IPS DF 4.7 (cell line): ENCODE measurements around the gene SMCO2.

Experiments used
- DNase-seq: peaks from one replicate; pipeline ENCODE4 v3.0.0-alpha.2; 2013; ENCODE audit warnings: low spot score; ENCODE audit errors: extremely low read depth

The SMCO2 gene

GRCh38 chr12:27499377-27499776 is 52.8 kb downstream of the SMCO2 start:
- DNase-seq = no peak

GRCh38 chr12:27500546-27500945 is 54.0 kb downstream of the SMCO2 start:
- DNase-seq = no peak

DNA sequence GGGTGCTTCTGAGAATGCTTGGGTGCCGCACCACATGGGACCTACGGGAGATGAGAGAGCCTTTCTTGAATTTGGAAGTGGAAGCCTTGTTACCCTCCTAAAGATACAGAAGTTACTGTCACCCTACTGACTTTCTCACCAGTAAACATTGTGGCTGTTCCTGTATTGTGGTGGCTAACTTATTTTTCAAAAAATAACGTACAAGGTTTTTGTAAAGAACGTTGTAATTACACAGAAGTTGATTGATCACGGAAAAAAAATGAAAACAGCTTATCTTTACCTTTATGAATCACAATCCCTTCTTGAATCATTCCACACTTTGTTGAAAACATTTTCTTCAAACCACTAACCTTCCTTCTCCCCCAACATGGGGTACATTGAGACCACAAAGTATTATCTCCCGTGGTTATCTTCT is 55.5 kb downstream of the SMCO2 start:
- no peak for DNase-seq

DNA sequence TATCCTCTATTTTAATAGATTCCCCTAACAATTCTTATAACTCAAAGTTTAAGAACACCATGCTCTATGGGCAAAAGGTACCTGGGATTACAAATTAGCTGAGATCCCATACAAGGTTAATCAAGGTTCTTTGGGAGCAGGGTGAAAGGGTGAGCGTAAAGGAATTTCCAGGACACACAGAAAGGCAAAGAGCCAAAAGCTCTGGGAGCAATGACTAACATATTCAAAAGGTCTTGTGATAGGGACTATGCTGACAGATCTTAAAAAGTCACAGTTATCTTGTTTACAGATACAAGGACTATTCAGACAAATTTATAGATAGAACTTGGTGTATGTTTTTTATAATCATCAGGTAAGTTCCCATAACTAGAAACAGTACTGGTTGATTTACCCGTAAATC is 58.0 kb downstream of the SMCO2 start:
- no peak for DNase-seq

DNA sequence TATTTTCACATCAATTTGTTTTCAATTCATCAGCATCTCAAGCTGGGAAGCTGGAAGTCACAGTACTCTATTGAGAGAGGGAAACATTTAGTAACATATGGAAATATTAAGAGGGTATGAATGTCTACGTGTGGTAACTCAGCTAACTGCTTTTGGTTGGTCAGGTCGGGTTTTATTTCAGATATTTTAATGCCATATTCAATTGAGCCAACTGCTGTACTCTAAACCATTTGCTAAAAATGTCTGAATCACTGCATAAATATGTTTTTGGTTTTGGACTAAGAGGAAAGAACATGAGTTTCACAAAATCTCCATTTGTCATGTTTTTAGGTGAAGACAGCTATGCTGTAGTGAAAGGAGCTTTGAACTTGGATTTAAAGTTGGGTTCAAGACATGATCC is 58.6 kb downstream of the SMCO2 start:
- no peak for DNase-seq

DNA sequence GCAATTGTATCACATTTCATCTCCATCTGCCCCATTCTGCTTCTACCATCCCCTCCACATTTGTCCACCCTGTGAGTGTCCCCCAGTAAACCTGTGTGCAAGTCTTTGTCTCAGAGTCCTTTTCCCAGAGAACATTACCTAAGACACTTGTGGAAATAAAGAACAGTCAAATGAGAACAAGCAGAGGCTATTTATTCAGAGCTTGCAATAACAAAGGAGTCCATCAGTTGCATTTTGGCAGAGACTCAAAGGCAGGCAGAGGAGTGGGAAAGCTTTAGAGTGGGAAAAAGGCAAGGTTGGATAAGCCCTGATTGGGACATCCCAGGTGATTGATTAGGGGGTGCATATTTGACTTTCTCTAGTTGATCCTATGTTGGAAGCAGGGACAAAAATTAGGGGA is 59.2 kb downstream of the SMCO2 start:
- DNase-seq = no peak

DNA sequence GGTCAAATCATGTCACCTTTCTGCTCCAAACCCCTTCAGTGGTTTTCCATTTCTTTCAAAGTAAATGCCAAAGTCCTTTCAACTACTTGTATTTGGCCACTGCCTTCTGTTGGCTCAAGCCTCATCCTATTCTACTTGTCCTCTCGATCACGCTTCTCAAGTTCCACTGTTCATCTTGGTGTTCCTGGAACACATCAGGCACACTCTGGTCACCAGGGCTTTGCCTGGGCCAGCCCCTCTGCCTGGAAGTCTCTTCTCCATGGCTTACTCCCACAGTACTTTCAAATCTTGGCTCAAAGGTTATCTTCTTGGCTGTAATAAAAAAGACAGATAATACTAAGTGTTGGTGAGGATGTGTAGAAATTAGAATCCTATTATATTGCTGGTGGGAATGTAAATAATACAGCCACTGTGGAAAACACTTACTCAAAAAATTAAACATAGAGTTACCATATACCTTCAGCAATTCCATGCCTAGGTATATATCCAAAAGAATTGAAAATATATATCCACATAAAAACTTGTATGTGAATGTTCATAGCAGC is 60.2 kb downstream of the SMCO2 start:
- no peak for DNase-seq

DNA sequence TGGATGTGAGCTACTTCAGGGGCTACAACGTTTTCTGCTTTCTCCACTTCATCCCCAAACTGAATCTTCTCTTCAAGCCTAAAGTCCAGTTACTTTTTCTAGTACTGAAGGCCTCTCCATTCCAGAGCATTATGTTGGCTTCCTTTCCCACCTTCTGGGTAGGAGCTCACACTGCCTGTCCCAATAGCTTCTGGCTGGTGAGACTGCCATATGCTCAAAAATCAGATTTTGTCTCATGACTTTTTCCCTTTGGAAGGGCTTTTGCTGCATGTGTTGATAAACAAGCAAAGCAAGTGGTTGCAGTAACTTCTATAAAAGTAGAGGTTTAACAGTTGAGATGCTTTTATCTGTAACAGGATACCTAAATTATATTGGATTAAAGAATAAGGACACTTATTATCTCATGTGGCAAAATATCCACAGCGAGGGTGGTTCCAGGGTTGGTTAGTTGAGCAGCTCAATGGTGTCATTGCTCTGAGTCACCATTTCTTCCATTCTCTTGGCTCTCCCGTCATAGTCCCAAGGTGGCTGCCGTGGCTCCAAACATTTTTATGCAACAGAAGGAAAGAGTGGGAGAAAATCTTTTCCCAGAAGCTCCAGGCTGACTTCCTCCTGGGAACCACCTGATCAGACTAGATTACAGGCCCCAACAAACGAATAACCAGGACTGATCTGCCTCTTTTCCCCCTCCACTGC is 62.3 kb downstream of the SMCO2 start:
- DNase-seq = no peak

GRCh38 chr12:27511031-27511722 is 64.6 kb downstream of the SMCO2 start:
- no peak for DNase-seq

DNA sequence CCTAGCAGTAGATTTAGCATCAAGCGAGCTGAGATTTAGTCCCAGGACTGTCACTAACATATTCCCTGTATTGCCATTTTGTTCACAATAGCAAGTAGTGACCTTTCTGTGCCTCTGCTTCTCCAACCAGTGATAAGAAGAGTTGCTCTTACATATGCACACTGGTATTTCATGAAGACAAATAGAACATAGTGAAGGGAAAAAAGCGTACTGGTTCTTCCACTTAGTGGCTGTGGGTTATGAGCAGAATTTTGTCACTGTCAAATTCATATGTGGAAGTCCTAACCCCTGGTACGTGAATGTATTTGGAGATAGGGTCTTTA is 65.1 kb downstream of the SMCO2 start:
- DNase-seq = no peak

GRCh38 chr12:27513155-27513824 is 66.8 kb downstream of the SMCO2 start:
- no peak for DNase-seq

GRCh38 chr12:27515671-27516070 is 69.1 kb downstream of the SMCO2 start:
- DNase-seq = no peak

- DNase-seq = no peak
These were observed 70.1 kb downstream of the SMCO2 start for GRCh38 chr12:27516625-27517024.

DNA sequence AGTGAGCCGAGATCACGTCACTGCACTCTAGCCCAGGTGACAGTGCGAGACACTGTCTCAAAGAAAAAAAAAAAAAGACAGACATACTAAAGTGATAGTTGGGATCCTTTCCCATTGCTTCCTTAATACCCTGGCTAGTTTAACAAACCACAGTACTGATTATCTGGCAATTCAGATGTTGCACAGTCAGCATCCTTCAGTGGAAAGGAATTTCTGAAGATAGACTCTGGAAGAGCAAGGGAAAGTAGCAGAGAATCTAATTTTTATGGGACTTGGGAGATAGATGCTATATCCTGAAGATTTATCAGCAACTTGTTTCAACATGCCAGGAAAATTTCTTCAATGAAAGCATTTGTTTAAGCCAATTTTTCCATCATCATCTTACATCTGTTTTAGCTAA is 71.0 kb downstream of the SMCO2 start:
- DNase-seq = no peak

- no peak for DNase-seq
These were observed 71.6 kb downstream of the SMCO2 start for GRCh38 chr12:27517961-27518665.

DNA sequence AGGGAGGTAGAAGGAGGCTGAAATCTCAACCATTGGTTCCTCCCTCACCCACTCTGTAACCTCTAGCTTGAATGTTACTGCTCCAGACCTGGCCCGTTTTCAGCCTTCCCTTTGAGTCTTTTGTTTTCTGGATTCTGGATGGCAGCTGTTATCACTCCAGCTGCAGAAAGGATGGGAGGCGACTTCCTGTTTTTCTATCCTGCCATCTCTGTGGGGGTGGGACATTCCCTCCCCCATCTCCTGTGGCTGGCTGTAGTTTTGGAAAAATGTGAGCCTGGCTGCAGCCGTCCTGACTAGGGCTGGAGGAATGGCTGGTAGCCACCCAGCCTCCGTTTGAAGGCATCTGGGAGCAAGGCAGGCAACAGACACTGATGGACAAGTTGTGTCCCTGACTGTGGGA is 74.5 kb downstream of the SMCO2 start:
- no peak for DNase-seq

GRCh38 chr12:27521981-27522380 is 75.4 kb downstream of the SMCO2 start:
- no peak for DNase-seq

DNA sequence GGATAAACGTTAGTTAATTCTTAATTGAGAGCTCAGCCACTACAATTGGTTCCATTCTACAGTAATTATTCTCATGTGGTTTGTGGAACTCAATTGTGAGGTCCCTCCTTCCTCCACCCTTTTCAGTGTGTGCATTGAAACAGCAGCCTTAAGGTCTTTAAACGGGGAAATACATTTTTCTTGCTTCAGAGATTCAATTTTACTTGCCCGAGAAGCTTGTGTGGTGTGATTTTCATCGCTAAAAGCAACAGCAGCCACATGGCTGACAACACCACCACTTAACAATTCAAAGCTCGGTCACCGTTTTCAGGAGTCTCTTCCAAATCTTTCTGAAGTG is 76.7 kb downstream of the SMCO2 start:
- no peak for DNase-seq

DNA sequence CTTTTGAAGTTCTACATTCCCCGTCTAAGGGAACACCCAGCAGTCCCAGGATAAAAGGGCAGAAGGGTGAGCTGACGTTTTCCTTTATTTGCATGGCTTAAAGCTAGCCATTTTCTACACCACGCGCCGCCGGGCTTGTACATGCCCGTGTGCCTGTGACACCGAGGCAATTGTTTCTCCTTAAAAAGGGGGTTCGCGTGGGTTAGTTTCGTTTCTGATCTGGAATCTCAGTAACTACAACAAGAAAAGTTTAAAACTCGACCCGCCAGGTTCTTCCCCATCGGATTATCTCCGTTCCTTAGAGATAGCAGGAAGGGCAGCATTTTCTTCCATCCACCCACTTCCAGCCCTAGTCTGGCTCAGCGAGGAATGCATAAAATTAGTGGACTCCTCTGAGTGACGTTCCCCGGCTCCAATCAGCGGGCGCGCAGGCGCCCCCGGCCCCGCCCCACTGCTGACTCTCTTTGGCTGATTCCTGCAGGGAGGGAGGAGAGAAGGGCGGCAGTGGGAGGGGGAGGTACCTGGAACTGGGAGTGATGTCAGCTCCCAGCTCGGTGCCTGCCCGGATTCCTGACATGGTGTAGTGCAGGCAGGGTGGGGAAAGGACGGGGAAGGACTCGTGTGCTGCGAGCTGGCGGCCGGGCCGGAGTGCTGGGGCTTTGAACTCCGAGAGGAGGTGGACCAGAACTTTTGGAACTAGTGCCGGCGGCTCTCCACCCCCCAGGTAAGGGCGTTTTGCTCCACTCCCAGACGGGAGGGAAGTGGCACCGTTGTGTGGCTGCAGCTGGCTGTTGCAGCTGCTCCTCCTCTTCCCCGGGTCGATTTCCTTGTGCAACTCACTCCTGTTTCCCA is 77.3 kb downstream of the SMCO2 start, which contains the start of gene PPFIBP1:
PPFIBP1 (plus strand) TSS at position 565 of the 852 bp plus-strand sequence. CDS start 109,191 bp downstream, outside the sequence.
- DNase-seq = no peak

GRCh38 chr12:27524494-27524835 is 77.9 kb downstream of the SMCO2 start:
- DNase-seq = no peak
